Thymus (tissue), 11 donors: ENCODE results near the gene MYOM3. TPM values are rescaled to one million over a fixed set of nuclear protein-coding genes. Genes with fewer than 3 reads are reported as not detected.

ENCODE experiments used
- DNase-seq, 9 donors: peaks; one replicate each; pipeline ENCODE4 v3.0.0-alpha.2; 2013; ENCODE audit warnings: low spot score in 9 of 9, low read depth in 6 of 9, missing footprints in 1 of 9
- H3K27ac ChIP-seq, 2 donors: one replicate each; pipeline ENCODE4 v1.5.1; 2013; ENCODE audit warnings: control low read depth in 1 of 2, low read depth in 1 of 2, low read length in 1 of 2, mild to moderate bottlenecking in 1 of 2, moderate library complexity in 1 of 2
- H3K27me3 ChIP-seq, 2 donors: one replicate each; pipeline ENCODE4 v1.5.1; 2013; ENCODE audit warnings: low read length in 1 of 2; ENCODE audit not compliant: control insufficient read depth in 2 of 2, insufficient read depth in 1 of 2
- H3K36me3 ChIP-seq, 2 donors: one replicate each; pipeline ENCODE4 v1.5.1; 2013; ENCODE audit warnings: low read length in 1 of 2, mild to moderate bottlenecking in 1 of 2, moderate library complexity in 1 of 2; ENCODE audit not compliant: control insufficient read depth in 2 of 2, insufficient read depth in 2 of 2
- H3K4me1 ChIP-seq, 2 donors: one replicate each; pipeline ENCODE4 v1.5.1; 2013; ENCODE audit warnings: low read length in 2 of 2; ENCODE audit not compliant: control insufficient read depth in 2 of 2, insufficient read depth in 2 of 2
- H3K4me3 ChIP-seq, 2 donors: one replicate each; pipeline ENCODE4 v1.5.1; 2013; ENCODE audit warnings: low read length in 2 of 2, control low read depth in 1 of 2, mild to moderate bottlenecking in 1 of 2
- H3K9me3 ChIP-seq, 2 donors: one replicate each; pipeline ENCODE4 v1.5.1; 2013; ENCODE audit warnings: low read length in 1 of 2, mild to moderate bottlenecking in 1 of 2; ENCODE audit not compliant: control insufficient read depth in 2 of 2, insufficient read depth in 1 of 2
- WGBS: extraction: QIAGEN DNeasy Blood & Tissue Kit; methylation state at CpG from one replicate; pipeline ENCODE4 v1.1.7; 2013; 5-methylcytosine and 5-hydroxymethylcytosine counted together
- polyA plus RNA-seq: library from polyadenylated mRNA; stranded (reverse); fragments of 200-250 nt; gene quantifications from one replicate; pipeline ENCODE4 v1.2.3, GENCODE V29; 2013
- total RNA-seq: library from RNA; stranded (reverse); fragments of 120-200 nt; gene quantifications from one replicate; pipeline ENCODE4 v1.2.4, GENCODE V29; 2013
- donor health status: healthy.

The MYOM3 gene
- total and polyA plus RNA-seq, 2 donors = 0.71 to 1.5 TPM

DNA sequence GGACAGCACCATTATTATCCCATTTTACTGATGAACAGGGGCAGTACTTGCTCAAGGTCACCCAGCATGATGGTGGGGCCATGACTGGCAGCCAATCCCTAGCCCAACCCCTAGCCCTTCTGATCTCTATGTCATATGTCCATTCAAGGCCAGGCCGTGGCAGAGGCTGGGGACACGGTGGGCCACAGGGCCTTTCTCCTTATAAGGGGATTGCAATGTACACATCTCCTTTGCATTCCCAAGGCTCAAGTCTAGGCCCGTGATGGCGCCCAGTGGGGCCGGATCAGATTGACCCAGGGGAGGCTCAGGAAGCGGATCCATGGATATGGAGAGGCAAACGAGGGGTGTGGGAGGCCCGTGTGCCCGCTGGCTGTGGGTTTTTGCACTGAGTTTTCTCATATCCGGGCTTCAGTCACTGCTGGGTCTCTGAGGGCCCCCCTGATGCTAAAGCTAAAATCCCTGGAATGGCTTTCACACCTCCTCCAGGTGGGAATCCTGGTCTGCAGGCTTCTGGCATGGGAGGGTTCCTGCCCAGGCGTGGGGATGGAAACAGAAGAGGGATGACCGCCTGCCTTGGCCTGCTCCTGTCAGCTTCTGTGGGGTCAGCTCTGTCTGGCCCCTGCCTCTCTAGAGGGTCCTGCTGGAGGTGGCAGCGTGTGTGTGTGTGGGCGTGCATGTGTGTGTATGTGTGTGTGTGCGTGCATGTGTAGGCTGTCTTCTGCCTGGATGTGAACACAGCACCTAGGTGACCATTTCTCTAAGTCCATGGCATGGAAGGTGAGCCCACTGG lies 2.1 kb downstream of the MYOM3 start:
- WGBS = 88% methylated on average over 15 of the region's 15 CpGs
- Histone ChIP-seq H3K27me3 (peaks cover 0 to 40% of the 10 kb centered on the region in 2 donors), H3K9me3 (no peaks in the 10 kb centered on the region), H3K36me3 (no peaks in the 10 kb centered on the region), H3K4me1 (no peaks in the 10 kb centered on the region), H3K4me3 (no peak overlapping the region), H3K27ac (no peak overlapping the region)
- no peak for DNase-seq

DNA sequence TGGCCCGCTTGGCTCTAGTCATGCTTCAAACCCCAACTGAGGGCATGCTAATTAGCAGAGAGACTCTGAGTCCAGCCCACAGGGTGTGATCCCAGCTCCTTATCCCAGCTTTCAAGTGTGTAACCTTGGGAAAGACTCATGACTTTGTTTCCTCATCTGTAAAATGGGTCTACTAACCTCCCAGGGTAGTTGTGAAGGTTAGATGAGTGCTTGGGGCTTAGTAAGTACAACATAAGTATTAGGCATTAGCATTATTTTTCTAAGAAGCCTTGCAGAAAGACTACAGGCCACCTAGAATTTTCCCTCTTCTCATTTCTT lies 2.8 kb downstream of the MYOM3 start:
- 92% methylated on average over 1 of the region's 1 CpG for WGBS
- Histone ChIP-seq H3K4me1 (no peaks in the 10 kb centered on the region), H3K9me3 (no peaks in the 10 kb centered on the region), H3K27me3 (peaks cover 0 to 35% of the 10 kb centered on the region in 2 donors), H3K36me3 (no peaks in the 10 kb centered on the region), H3K4me3 (no peak overlapping the region), H3K27ac (no peak overlapping the region)
- DNase-seq = no peak

DNA sequence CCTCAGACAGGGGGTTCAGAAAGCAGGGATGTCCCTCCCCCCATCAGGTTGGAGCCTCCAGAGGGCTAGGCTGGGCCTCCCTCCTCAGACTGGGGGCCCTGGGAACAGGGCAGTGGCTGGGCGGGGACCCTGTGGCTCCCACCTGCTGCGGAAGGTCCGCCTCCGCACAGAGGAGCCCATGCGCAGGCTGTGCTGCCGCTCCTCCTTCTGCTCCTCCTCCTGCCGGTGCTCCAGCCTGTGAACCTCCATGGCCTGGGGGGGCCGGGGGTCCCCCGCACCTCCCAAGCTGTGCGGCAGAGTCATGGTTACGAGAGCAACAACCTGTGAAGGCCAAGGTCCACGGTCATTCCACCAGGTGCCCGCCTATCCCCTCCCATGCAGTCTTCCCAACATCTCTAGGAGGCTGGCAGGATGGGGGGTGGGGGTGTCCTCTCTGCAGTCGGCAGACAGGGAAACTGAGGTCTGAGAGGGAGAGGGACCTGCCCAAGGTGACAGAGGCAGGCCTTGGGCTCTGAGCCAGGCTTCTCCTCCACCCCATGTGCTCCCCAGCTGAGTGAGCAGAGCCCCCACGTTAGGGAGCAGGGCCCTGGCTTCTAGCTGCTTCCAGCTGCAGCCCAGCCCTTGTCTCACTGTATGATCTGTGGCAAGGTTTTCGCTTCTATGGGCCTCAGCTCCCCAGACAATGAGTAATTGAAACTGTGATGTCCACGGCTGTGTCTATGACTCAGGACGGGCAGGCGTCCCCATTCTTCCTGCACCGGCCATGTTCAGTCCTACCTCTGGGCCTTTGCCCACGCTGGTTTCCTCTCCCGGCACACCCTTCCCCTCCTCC lies 3.4 kb downstream of the MYOM3 start:
- Histone ChIP-seq H3K4me1 (no peaks in the 10 kb centered on the region), H3K4me3 (no peak overlapping the region), H3K27ac (no peak overlapping the region), H3K36me3 (no peaks in the 10 kb centered on the region), H3K27me3 (peaks cover 0 to 29% of the 10 kb centered on the region in 2 donors), H3K9me3 (no peaks in the 10 kb centered on the region)
- WGBS = 91% methylated on average over 22 of the region's 22 CpGs
- DNase-seq = no peak

DNA sequence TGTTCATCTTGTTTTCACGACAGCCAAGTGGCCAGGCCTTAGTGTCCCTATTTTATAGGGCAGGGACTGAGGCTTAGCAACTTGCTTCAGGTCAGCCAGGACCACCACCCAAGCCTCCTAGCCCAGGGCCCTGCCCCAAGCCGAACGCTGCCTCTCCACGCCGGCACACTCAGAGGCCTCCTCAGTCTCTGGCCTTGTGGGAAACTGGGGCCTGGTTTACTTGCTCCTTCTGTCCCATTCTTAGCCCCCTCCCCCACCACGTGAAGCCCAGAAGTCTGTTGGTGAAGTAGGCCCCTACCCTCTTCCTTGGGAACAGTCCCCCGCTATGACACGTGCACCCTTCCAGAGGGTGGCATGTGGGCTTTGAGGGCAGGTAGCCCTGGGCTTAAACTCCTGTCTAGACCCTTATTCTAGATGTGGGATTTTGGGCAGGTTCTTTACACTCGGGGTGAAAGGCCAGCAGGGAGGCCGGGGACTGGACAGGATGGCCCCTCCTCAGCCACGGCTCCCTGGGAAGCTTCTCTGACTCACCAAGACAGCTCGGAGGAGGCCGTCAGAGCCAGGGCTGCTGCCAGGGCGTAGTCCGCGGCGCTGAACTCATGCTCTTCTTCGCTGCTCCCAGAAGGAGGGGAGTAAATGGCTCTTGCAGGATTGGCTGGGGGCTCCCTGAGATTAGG lies 4.3 kb downstream of the MYOM3 start:
- DNase-seq = no peak
- WGBS = 89% methylated on average over 18 of the region's 18 CpGs
- no peaks in the 10 kb centered on the region for H3K4me1 ChIP-seq
- H3K27ac ChIP-seq = no peak overlapping the region
- no peak overlapping the region for H3K4me3 ChIP-seq
- H3K9me3 ChIP-seq = no peaks in the 10 kb centered on the region
- H3K27me3 ChIP-seq = peaks cover 0 to 25% of the 10 kb centered on the region in 2 donors
- H3K36me3 ChIP-seq = no peaks in the 10 kb centered on the region

DNA sequence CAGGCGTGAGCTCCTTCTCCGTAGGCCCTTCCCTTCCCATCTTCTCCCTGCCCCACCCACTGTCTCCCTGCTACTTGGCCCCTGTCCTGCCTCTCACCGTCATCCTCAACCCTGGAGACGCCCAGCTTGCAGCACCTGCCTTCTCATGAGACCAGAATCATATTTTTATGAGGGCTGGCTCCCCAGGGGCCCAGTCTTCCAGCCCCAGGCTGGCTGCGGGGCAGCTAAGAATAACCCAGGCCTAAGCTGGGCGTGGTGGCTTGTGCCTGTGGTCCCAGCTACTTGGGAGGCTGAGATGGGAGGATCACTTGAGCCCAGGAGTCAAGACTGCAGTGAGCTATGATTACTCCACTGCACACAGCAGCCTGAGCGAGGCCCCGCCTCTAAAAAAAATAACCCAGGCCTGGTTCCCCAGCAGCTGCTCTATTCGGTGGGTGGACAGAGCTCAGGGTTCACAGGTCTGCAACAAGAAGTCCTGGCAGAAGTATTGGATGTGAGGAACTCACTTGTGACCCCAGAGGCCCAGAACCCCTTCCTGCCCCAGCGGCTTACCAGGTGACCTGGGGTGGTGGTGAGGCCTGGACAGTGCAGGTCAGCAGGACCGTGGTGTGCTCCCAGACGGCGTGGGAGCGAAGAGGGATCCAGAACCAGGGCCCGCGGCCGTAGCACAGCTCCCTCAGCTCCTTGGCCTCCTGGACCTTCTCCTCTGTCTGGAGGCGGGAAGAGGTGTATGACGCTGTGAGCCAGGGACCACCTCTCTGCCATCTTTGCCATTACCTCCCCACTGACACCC lies 6.4 kb downstream of the MYOM3 start:
- peaks cover 0 to 5% of the 10 kb centered on the region in 2 donors for H3K27me3 ChIP-seq
- no peak overlapping the region for H3K4me3 ChIP-seq
- no peaks in the 10 kb centered on the region for H3K9me3 ChIP-seq
- no peaks in the 10 kb centered on the region for H3K4me1 ChIP-seq
- H3K27ac ChIP-seq = no peak overlapping the region
- no peak for DNase-seq
- 91% methylated on average over 19 of the region's 19 CpGs for WGBS
- H3K36me3 ChIP-seq = no peaks in the 10 kb centered on the region

DNA sequence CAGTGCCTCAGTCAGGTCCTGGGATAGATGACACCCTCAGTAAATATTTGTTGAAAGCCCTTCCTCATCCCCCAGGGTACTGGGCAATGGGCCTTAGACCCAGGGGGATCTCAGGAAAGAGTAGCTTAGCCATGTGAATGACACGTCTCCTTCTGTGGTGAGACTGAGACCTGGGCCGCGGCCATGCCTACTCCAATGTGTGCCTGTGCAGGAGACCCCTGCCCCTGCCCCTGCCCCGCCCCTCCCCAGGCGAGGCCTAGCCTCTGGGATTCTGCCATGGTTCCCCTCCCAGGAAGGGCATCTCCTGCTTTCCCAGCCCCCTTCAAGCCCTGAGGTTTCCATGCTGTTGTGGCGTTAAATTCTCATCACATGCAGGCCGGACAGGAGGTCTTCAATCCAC lies 7.1 kb downstream of the MYOM3 start:
- Histone ChIP-seq H3K9me3 (no peaks in the 10 kb centered on the region), H3K27ac (no peak overlapping the region), H3K4me3 (no peak overlapping the region), H3K27me3 (peaks cover 0 to 5% of the 10 kb centered on the region in 2 donors), H3K36me3 (no peaks in the 10 kb centered on the region), H3K4me1 (no peaks in the 10 kb centered on the region)
- no peak for DNase-seq
- WGBS = 98% methylated on average over 7 of the region's 7 CpGs

DNA sequence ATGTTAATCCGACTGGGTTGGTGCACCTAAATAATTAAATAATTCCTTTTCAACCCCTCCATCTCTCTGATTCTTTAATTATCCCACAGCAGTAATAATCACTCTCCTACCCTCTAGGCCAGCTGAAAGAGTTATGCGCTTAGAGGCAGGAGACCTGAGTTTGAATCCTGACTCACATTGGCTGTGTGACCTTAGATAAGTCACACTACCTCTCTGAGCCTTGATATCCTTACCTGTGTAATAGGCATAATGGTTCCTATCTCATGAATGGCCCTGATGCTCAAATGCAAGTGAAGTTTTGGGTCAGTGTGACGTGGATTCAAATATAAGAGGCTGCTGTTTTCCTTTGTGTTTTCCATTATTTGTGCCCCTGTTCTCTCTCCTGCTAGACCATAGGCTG lies 8.1 kb downstream of the MYOM3 start:
- peaks cover 0 to 3% of the 10 kb centered on the region in 2 donors for H3K27me3 ChIP-seq
- no peaks in the 10 kb centered on the region for H3K9me3 ChIP-seq
- H3K36me3 ChIP-seq = no peaks in the 10 kb centered on the region
- no peak for DNase-seq
- no peaks in the 10 kb centered on the region for H3K4me1 ChIP-seq
- H3K4me3 ChIP-seq = no peak overlapping the region
- 97% methylated on average over 3 of the region's 3 CpGs for WGBS
- no peak overlapping the region for H3K27ac ChIP-seq

DNA sequence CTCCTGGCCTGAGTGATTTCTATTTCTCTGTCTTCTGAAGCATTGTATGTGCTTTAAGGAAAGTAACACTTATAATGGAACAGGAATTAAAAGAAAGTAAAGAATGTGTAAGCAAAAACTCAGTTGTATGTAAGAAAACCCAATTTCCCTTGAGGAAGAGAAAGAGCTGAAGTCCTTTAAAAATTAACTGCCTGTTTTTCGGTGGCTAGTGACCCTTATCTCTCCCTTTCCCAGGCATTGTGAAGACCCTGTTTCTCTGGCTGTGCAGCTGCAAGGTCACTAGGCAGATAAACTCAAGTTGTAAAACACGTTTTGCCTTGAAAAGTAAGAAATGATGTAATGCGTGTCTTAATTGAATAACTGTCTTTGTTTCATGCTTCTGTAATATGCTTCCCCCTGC lies 8.5 kb downstream of the MYOM3 start:
- H3K27me3 ChIP-seq = peaks cover 0 to 3% of the 10 kb centered on the region in 2 donors
- no peaks in the 10 kb centered on the region for H3K9me3 ChIP-seq
- DNase-seq = no peak
- no peaks in the 10 kb centered on the region for H3K36me3 ChIP-seq
- no peaks in the 10 kb centered on the region for H3K4me1 ChIP-seq
- 76% methylated on average over 3 of the region's 3 CpGs for WGBS
- H3K4me3 ChIP-seq = no peak overlapping the region
- H3K27ac ChIP-seq = no peak overlapping the region
